Smooth muscle cell (in vitro differentiated cells): ENCODE measurements around the gene TMEM131. TPM values are rescaled to one million over a fixed set of nuclear protein-coding genes. Genes with fewer than 3 reads are reported as not detected.

Experiments used
- DNase-seq: peaks from one replicate; lab custom pipeline; 2025; ENCODE audit not compliant: unreplicated experiment; lab: John Stamatoyannopoulos, UW
- H2AFZ ChIP-seq: fragments of 200-600 bp; sonication (generic); 2 replicates; pipeline ENCODE4 v1.6.0; 2016; ENCODE audit warnings: antibody characterized with exemption, low read depth, mild to moderate bottlenecking
- H3F3A ChIP-seq: fragments of 200-600 bp; sonication (generic); 2 replicates; pipeline ENCODE4 v1.6.0; 2017; ENCODE audit warnings: antibody characterized with exemption, low read depth
- H3K27ac ChIP-seq: fragments of 200-600 bp; sonication (generic); 2 replicates; pipeline ENCODE4 v1.5.1; 2016; ENCODE audit warnings: low read depth, mild to moderate bottlenecking
- H3K27me3 ChIP-seq: fragments of 200-600 bp; sonication (generic); 2 replicates; pipeline ENCODE4 v1.6.1; 2016; ENCODE audit warnings: low read depth, mild to moderate bottlenecking
- H3K36me3 ChIP-seq: fragments of 200-600 bp; sonication (generic); 2 replicates; pipeline ENCODE4 v1.5.1; 2016; ENCODE audit warnings: low read depth
- H3K4me1 ChIP-seq: fragments of 200-600 bp; sonication (generic); 2 replicates; pipeline ENCODE4 v1.5.1; 2016; ENCODE audit warnings: low read depth
- H3K4me2 ChIP-seq: fragments of 200-600 bp; sonication (generic); 2 replicates; pipeline ENCODE4 v1.6.0; 2016; ENCODE audit warnings: mild to moderate bottlenecking
- H3K4me3 ChIP-seq: fragments of 200-600 bp; sonication (generic); 2 replicates; pipeline ENCODE4 v1.5.1; 2016; ENCODE audit warnings: mild to moderate bottlenecking
- H3K79me2 ChIP-seq: fragments of 200-600 bp; sonication (generic); 2 replicates; pipeline ENCODE4 v1.6.0; 2016; ENCODE audit warnings: low read depth, mild to moderate bottlenecking
- H3K9ac ChIP-seq: fragments of 200-600 bp; sonication (generic); 2 replicates; pipeline ENCODE4 v1.6.0; 2016; ENCODE audit warnings: low read depth
- H3K9me3 ChIP-seq: fragments of 200-600 bp; sonication (generic); replicated peaks from 2 replicates; pipeline ENCODE4 v1.5.1; 2016; ENCODE audit warnings: low read depth
- H4K20me1 ChIP-seq: fragments of 200-600 bp; sonication (generic); 2 replicates; pipeline ENCODE4 v1.6.0; 2016; ENCODE audit warnings: low read depth
- WGBS: methylation state at CpG from one replicate; pipeline ENCODE4 v1.1.7; 2016; ENCODE audit warnings: low lambda C conversion rate; 5-methylcytosine and 5-hydroxymethylcytosine counted together
- polyA plus RNA-seq: library from polyadenylated mRNA; unstranded; fragments of >200 nt; fragmentation: Nextera tagmentation; extraction: Ambion mirVana; gene quantifications from 2 replicates; pipeline ENCODE4 v1.2.1, GENCODE V29; 2016
- total RNA-seq: library from RNA; depleted of rRNA; stranded (reverse); fragments of >200 nt; gene quantifications from 2 replicates; pipeline ENCODE4 v1.2.3, GENCODE V29; 2014
- TF ChIP-seq, protein P1 (sequence below): fragments of 200-600 bp; sonication (generic); IDR thresholded peaks from 2 replicates; pipeline ENCODE4 v1.5.1; 2017; ENCODE audit warnings: borderline replicate concordance, mild to moderate bottlenecking, antibody characterized with exemption; ENCODE audit not compliant: insufficient read depth, poor library complexity, severe bottlenecking

TMEM131 gene
- total and polyA plus RNA-seq, 2 experiments from 2014 or later = 16.7 to 32.3 TPM

DNA sequence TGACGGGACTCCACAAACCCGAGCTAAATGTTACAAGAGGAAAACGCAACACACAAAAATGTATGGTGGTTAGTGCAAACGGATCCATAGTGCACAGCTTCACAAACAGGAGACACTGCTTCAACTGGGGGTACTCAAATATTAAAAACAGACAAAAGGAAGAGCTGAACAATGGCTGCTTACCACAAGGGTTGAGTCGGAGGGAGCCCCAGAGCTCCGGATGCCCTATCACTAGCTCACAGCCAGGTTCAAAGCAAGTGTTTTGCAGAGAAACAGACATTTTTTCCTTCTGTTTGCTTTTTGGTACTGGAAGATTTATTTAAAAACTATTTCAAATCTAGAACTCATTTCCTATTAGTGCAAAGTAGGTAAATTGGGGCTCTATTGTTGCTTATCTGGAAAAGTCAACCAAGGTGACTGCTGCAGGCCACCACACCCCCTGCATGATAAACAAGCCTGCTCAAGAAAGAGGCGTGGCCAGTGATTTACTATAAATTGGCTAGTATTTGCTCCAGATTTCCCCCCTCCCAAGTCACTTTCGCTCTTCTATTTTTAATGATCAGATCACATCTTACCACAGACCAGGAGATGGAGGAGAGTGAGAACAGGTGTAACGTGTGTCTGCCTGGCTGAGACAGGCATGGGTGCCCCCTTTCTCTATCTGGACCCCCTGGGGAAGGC is 235.9 kb downstream of the TMEM131 start:
- H3K4me2 ChIP-seq = no peak overlapping the region
- H3K27me3 ChIP-seq = no peaks in the 10 kb centered on the region
- no peak for DNase-seq
- H3K27ac ChIP-seq = no peak overlapping the region
- no peak overlapping the region for H3K9ac ChIP-seq
- H2AFZ ChIP-seq = no peak overlapping the region
- TF ChIP-seq, protein P1, sequence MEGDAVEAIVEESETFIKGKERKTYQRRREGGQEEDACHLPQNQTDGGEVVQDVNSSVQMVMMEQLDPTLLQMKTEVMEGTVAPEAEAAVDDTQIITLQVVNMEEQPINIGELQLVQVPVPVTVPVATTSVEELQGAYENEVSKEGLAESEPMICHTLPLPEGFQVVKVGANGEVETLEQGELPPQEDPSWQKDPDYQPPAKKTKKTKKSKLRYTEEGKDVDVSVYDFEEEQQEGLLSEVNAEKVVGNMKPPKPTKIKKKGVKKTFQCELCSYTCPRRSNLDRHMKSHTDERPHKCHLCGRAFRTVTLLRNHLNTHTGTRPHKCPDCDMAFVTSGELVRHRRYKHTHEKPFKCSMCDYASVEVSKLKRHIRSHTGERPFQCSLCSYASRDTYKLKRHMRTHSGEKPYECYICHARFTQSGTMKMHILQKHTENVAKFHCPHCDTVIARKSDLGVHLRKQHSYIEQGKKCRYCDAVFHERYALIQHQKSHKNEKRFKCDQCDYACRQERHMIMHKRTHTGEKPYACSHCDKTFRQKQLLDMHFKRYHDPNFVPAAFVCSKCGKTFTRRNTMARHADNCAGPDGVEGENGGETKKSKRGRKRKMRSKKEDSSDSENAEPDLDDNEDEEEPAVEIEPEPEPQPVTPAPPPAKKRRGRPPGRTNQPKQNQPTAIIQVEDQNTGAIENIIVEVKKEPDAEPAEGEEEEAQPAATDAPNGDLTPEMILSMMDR = no peak
- H3K9me3 ChIP-seq = no peaks in the 10 kb centered on the region
- peaks cover 6% of the 10 kb centered on the region for H3K36me3 ChIP-seq
- H4K20me1 ChIP-seq = no peaks in the 10 kb centered on the region
- 97% methylated on average over 9 of the region's 9 CpGs for WGBS
- H3K79me2 ChIP-seq = no peaks in the 10 kb centered on the region
- no peaks in the 10 kb centered on the region for H3K4me1 ChIP-seq
- no peak overlapping the region for H3K4me3 ChIP-seq
- no peaks in the 10 kb centered on the region for H3F3A ChIP-seq

- H3K36me3 ChIP-seq = peaks cover 6% of the 10 kb centered on the region
- H3K4me1 ChIP-seq = peaks cover 2% of the 10 kb centered on the region
- H3K4me3 ChIP-seq = no peak overlapping the region
- WGBS = 93% methylated on average over 1 of the region's 1 CpG
- H2AFZ ChIP-seq = no peak overlapping the region
- TF ChIP-seq, protein P1 = no peak
- no peaks in the 10 kb centered on the region for H3F3A ChIP-seq
- no peaks in the 10 kb centered on the region for H3K79me2 ChIP-seq
- H3K27me3 ChIP-seq = no peaks in the 10 kb centered on the region
- H3K9me3 ChIP-seq = no peaks in the 10 kb centered on the region
- DNase-seq = no peak
- no peaks in the 10 kb centered on the region for H4K20me1 ChIP-seq
- no peak overlapping the region for H3K27ac ChIP-seq
- no peak overlapping the region for H3K9ac ChIP-seq
- H3K4me2 ChIP-seq = no peak overlapping the region
Observed at GRCh38 chr2:97758131-97758705, 237.5 kb downstream of the TMEM131 start.

DNA sequence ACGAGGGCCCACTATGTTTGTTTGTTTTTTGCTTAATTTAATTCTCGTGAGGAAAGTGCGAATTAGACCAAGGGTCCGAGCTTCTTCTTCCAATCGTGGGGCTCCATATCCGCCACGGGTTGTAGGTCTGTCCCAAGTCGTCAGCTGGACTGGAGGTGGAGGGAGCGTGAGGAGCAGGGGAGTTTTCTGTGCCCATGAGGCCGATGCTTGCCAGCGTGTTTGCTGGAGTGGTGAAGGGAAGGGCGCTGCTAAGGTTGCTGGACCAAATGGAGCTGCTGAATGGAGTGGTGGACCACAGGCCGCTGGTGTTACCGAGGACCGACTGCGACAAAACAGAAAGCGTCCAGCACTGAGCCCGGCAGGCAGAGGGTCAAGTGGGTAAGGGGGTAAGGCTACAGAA is 238.7 kb downstream of the TMEM131 start:
- Histone ChIP-seq H3K9me3 (no peaks in the 10 kb centered on the region), H3K4me1 (peaks cover 13% of the 10 kb centered on the region), H2AFZ (no peak overlapping the region), H4K20me1 (no peaks in the 10 kb centered on the region), H3K27ac (no peak overlapping the region), H3K79me2 (no peaks in the 10 kb centered on the region), H3K4me2 (no peak overlapping the region), H3K27me3 (no peaks in the 10 kb centered on the region), H3K4me3 (no peak overlapping the region), H3K36me3 (peaks cover 6% of the 10 kb centered on the region), H3K9ac (no peak overlapping the region), H3F3A (no peaks in the 10 kb centered on the region)
- TF ChIP-seq, protein P1 = no peak
- 95% methylated on average over 18 of the region's 18 CpGs for whole genome bisulfite sequencing
- no peak for DNase-seq

DNA sequence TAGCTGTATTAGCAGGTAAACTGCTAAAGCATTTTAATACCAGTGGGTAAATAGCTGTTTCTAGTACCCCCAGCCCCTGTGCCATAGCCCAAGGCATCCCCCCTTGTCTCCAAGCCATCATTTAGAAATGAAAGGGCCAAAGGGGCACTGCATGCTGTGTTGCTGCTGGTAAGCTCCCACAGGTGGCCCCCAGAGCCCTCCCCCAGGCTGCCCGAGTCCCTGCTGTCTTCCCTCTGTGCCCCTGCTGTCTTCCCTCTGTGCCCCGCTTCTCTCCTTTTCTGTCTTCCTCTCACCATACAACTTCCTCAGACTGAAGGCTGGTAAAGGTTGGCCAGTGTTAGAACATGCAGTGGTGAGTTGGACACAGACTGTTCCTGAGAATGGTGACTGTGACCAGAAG is 240.3 kb downstream of the TMEM131 start:
- Histone ChIP-seq H3K4me1 (peaks cover 22% of the 10 kb centered on the region), H4K20me1 (no peaks in the 10 kb centered on the region), H3K9me3 (no peaks in the 10 kb centered on the region), H3K27ac (no peak overlapping the region), H3K79me2 (no peaks in the 10 kb centered on the region), H2AFZ (no peak overlapping the region), H3K36me3 (peaks cover 6% of the 10 kb centered on the region), H3K4me3 (no peak overlapping the region), H3K27me3 (no peaks in the 10 kb centered on the region), H3F3A (no peaks in the 10 kb centered on the region), H3K4me2 (no peak overlapping the region), H3K9ac (no peak overlapping the region)
- DNase-seq = no peak
- TF ChIP-seq, protein P1 = no peak
- 100% methylated on average over 2 of the region's 2 CpGs for WGBS
